Neural crest cell (in vitro differentiated cells): Measurements from ENCODE around the gene ATF7IP2. TPM values are rescaled to one million over a fixed set of nuclear protein-coding genes. Genes with fewer than 3 reads are reported as not detected.
"Not testable (repeated sequence)": the region's sequence is repeated elsewhere in the genome, so short reads cannot be mapped to it uniquely, and the experiment has no call there.

Experiments
- DNase-seq: peaks from one replicate; pipeline ENCODE4 v3.0.0; 2021; ENCODE audit warnings: low read depth, mixed read lengths, low spot score
- H3K27ac Mint-ChIP-seq: one replicate; pipeline ENCODE4 v1.8.0; 2021; ENCODE audit warnings: mild to moderate bottlenecking, mixed read lengths; ENCODE audit not compliant: unreplicated experiment
- H3K27me3 Mint-ChIP-seq: 2 replicates; pipeline ENCODE4 v1.8.0; 2021; ENCODE audit warnings: low read depth, mild to moderate bottlenecking, mixed read lengths
- H3K36me3 Mint-ChIP-seq: 2 replicates; pipeline ENCODE4 v1.8.0; 2021; ENCODE audit warnings: low read depth, mild to moderate bottlenecking, mixed read lengths
- H3K4me1 Mint-ChIP-seq: 2 replicates; pipeline ENCODE4 v1.8.0; 2021; ENCODE audit warnings: mixed read lengths
- H3K4me3 Mint-ChIP-seq: one replicate; pipeline ENCODE4 v1.8.0; 2021; ENCODE audit warnings: mild to moderate bottlenecking, mixed read lengths
- H3K9me3 Mint-ChIP-seq: 2 replicates; pipeline ENCODE4 v1.8.0; 2021; ENCODE audit warnings: mixed read lengths
- CTCF ChIP-seq: fragments of 200-600 bp; sonication (generic); conservative IDR thresholded peaks from 2 replicates; pipeline ENCODE4 v1.5.0; 2021; ENCODE audit warnings: antibody characterized with exemption, mild to moderate bottlenecking
- total RNA-seq: library from RNA; stranded (reverse); gene quantifications from 2 replicates; pipeline ENCODE4 v1.2.1, GENCODE V29; 2021

Gene ATF7IP2
- total RNA-seq, 1 donor from 2014 or later = 19.4 TPM

GRCh38 chr16:10453159-10453510, 67.3 kb downstream of the ATF7IP2 start:
- peaks cover 50% of the 10 kb centered on the region for H3K36me3 Mint-ChIP-seq
- peaks cover 15% of the 10 kb centered on the region for H3K9me3 Mint-ChIP-seq
- H3K4me1 Mint-ChIP-seq = no peaks in the 10 kb centered on the region
- no peak overlapping the region for H3K4me3 Mint-ChIP-seq
- H3K27ac Mint-ChIP-seq = no peak overlapping the region
- TF ChIP-seq CTCF = no peak
- H3K27me3 Mint-ChIP-seq = no peaks in the 10 kb centered on the region
- no peak for DNase-seq

GRCh38 chr16:10465821-10466220, 80.0 kb downstream of the ATF7IP2 start:
- Mint-ChIP-seq H3K9me3 (no peaks in the 10 kb centered on the region), H3K27me3 (no peaks in the 10 kb centered on the region), H3K4me3 (no peak overlapping the region), H3K27ac (no peak overlapping the region), H3K36me3 (peaks cover 5% of the 10 kb centered on the region), H3K4me1 (peaks cover 4% of the 10 kb centered on the region)
- no peak for DNase-seq
- no peak for TF ChIP-seq CTCF

GRCh38 chr16:10466313-10466712, 80.5 kb downstream of the ATF7IP2 start:
- TF ChIP-seq CTCF = no peak
- Mint-ChIP-seq H3K27ac (no peak overlapping the region), H3K4me3 (no peak overlapping the region), H3K9me3 (no peaks in the 10 kb centered on the region), H3K27me3 (no peaks in the 10 kb centered on the region), H3K36me3 (peaks cover 5% of the 10 kb centered on the region), H3K4me1 (peaks cover 4% of the 10 kb centered on the region)
- DNase-seq = no peak

GRCh38 chr16:10466861-10467260, 81.0 kb downstream of the ATF7IP2 start:
- TF ChIP-seq CTCF = no peak
- H3K4me3 Mint-ChIP-seq = no peak overlapping the region
- DNase-seq = no peak
- peaks cover 5% of the 10 kb centered on the region for H3K36me3 Mint-ChIP-seq
- H3K9me3 Mint-ChIP-seq = no peaks in the 10 kb centered on the region
- no peak overlapping the region for H3K27ac Mint-ChIP-seq
- H3K27me3 Mint-ChIP-seq = no peaks in the 10 kb centered on the region
- H3K4me1 Mint-ChIP-seq = peaks cover 4% of the 10 kb centered on the region

GRCh38 chr16:10476636-10477035, 90.8 kb downstream of the ATF7IP2 start:
- H3K27me3 Mint-ChIP-seq, DNase-seq, H3K4me3 Mint-ChIP-seq, H3K9me3 Mint-ChIP-seq, H3K27ac Mint-ChIP-seq, H3K4me1 Mint-ChIP-seq: not testable (repeated sequence)
- H3K36me3 Mint-ChIP-seq = peaks cover 32% of the 10 kb centered on the region

GRCh38 chr16:10480151-10480550, 94.3 kb downstream of the ATF7IP2 start:
- Mint-ChIP-seq H3K4me3 (no peak overlapping the region), H3K27ac (peak overlapping the region; percentile 19), H3K36me3 (peaks cover 40% of the 10 kb centered on the region), H3K9me3 (peaks cover 6% of the 10 kb centered on the region), H3K4me1 (no peaks in the 10 kb centered on the region), H3K27me3 (no peaks in the 10 kb centered on the region)
- no peak for DNase-seq
- TF ChIP-seq CTCF = no peak
